Activated CD8-positive, alpha-beta T cell treated with anti-CD3 and anti-CD28 coated beads, Interleukin-2, amount 10 ng/mL, durations not matched to agents 7 days and 5 days (primary cell): ENCODE measurements around the gene PRR23E. TPM values are rescaled to one million over a fixed set of nuclear protein-coding genes. Genes with fewer than 3 reads are reported as not detected.
A peak's percentile ranks its signal among the peaks of the same experiment; 100 is the strongest.

Experiments used
- ATAC-seq: fragments of 150-1000 bp; cut with Tn5 transposase; one replicate; pipeline ENCODE4 v1.10.0; 2021; ENCODE audit warnings: moderate library complexity
- CTCF ChIA-PET: fragments of 350-600 bp; sonication (Branson Sonifier 250); formaldehyde crosslinking; loops from one replicate; lab custom pipeline; 2021; ENCODE audit warnings: antibody characterized with exemption; lab: Charles Lee
- POLR2A ChIA-PET: fragments of 350-600 bp; sonication (Branson Sonifier 250); formaldehyde crosslinking; loops from one replicate; lab custom pipeline; 2021; ENCODE audit warnings: antibody characterized with exemption; lab: Charles Lee
- DNase-seq: peaks from one replicate; pipeline ENCODE4 v3.0.0-alpha.2; 2020
- H3K27ac Mint-ChIP-seq: one replicate; pipeline ENCODE4 v1.8.0; 2021; ENCODE audit warnings: mild to moderate bottlenecking, mixed read lengths
- H3K27me3 Mint-ChIP-seq: one replicate; pipeline ENCODE4 v1.8.0; 2021; ENCODE audit warnings: low read depth, mixed read lengths
- H3K36me3 Mint-ChIP-seq: one replicate; pipeline ENCODE4 v1.8.0; 2021; ENCODE audit warnings: low read depth, mixed read lengths
- H3K4me1 Mint-ChIP-seq: one replicate; pipeline ENCODE4 v1.8.0; 2021; ENCODE audit warnings: low read depth, mixed read lengths
- H3K4me3 Mint-ChIP-seq: one replicate; pipeline ENCODE4 v1.8.0; 2021; ENCODE audit warnings: mild to moderate bottlenecking, mixed read lengths
- H3K9me3 Mint-ChIP-seq: one replicate; pipeline ENCODE4 v1.8.0; 2022; ENCODE audit warnings: mixed read lengths; ENCODE audit not compliant: insufficient read depth
- total RNA-seq, 2 experiments: library from RNA; stranded (reverse); gene quantifications; one replicate each; pipeline ENCODE4 v1.2.3, GENCODE V29; 2021

The PRR23E gene
- total RNA-seq, 2 experiments from 2014 or later = not detected

- H3K36me3 Mint-ChIP-seq = no peaks in the 10 kb centered on the region
- no peak overlapping the region for H3K27ac Mint-ChIP-seq
- H3K9me3 Mint-ChIP-seq = no peaks in the 10 kb centered on the region
- DNase-seq (no peak), ATAC-seq (no peak)
- POLR2A ChIA-PET = no interaction called here
- no peaks in the 10 kb centered on the region for H3K4me1 Mint-ChIP-seq
- no peak overlapping the region for H3K4me3 Mint-ChIP-seq
- H3K27me3 Mint-ChIP-seq = no peaks in the 10 kb centered on the region
- CTCF ChIA-PET = no interaction called here
Measured at GRCh38 chr3:127180859-127181258, 12.1 kb upstream of the PRR23E start.

- Mint-ChIP-seq H3K27ac (no peak overlapping the region), H3K4me1 (no peaks in the 10 kb centered on the region), H3K9me3 (no peaks in the 10 kb centered on the region), H3K4me3 (no peak overlapping the region), H3K36me3 (no peaks in the 10 kb centered on the region), H3K27me3 (peaks cover 2% of the 10 kb centered on the region)
- ChIA-PET CTCF (no interaction called here), POLR2A (no interaction called here)
- ATAC-seq (no peak), DNase-seq (no peak)
Measured at GRCh38 chr3:127182431-127182830, 10.5 kb upstream of the PRR23E start.

- H3K4me3 Mint-ChIP-seq = no peak overlapping the region
- H3K36me3 Mint-ChIP-seq = no peaks in the 10 kb centered on the region
- no peaks in the 10 kb centered on the region for H3K9me3 Mint-ChIP-seq
- H3K4me1 Mint-ChIP-seq = no peaks in the 10 kb centered on the region
- ChIA-PET CTCF (no interaction called here), POLR2A (no interaction called here)
- peak; percentile 4 for DNase-seq
- no peak overlapping the region for H3K27ac Mint-ChIP-seq
- peaks cover 6% of the 10 kb centered on the region for H3K27me3 Mint-ChIP-seq
- no peak for ATAC-seq
Measured at GRCh38 chr3:127182848-127183714, 9.8 kb upstream of the PRR23E start.

- DNase-seq (peak; percentile 6), ATAC-seq (no peak)
- no peaks in the 10 kb centered on the region for H3K4me1 Mint-ChIP-seq
- peaks cover 6% of the 10 kb centered on the region for H3K27me3 Mint-ChIP-seq
- H3K9me3 Mint-ChIP-seq = no peaks in the 10 kb centered on the region
- POLR2A ChIA-PET = no interaction called here
- CTCF ChIA-PET = no interaction called here
- no peak overlapping the region for H3K27ac Mint-ChIP-seq
- no peaks in the 10 kb centered on the region for H3K36me3 Mint-ChIP-seq
- no peak overlapping the region for H3K4me3 Mint-ChIP-seq
Measured at GRCh38 chr3:127183931-127184869, 8.7 kb upstream of the PRR23E start.

- H3K4me1 Mint-ChIP-seq = no peaks in the 10 kb centered on the region
- H3K9me3 Mint-ChIP-seq = no peaks in the 10 kb centered on the region
- no peaks in the 10 kb centered on the region for H3K36me3 Mint-ChIP-seq
- H3K4me3 Mint-ChIP-seq = no peak overlapping the region
- H3K27ac Mint-ChIP-seq = no peak overlapping the region
- ATAC-seq (no peak), DNase-seq (peak; percentile 13)
- ChIA-PET CTCF (no interaction called here), POLR2A (no interaction called here)
- H3K27me3 Mint-ChIP-seq = peaks cover 6% of the 10 kb centered on the region
Measured at GRCh38 chr3:127184870-127185216, 8.1 kb upstream of the PRR23E start.

GRCh38 chr3:127185268-127185667 is 7.7 kb upstream of the PRR23E start:
- Mint-ChIP-seq H3K9me3 (no peaks in the 10 kb centered on the region), H3K27ac (no peak overlapping the region), H3K27me3 (peaks cover 6% of the 10 kb centered on the region), H3K4me3 (no peak overlapping the region), H3K4me1 (no peaks in the 10 kb centered on the region), H3K36me3 (no peaks in the 10 kb centered on the region)
- ATAC-seq = no peak
- no peak for DNase-seq
- CTCF ChIA-PET = no interaction called here
- POLR2A ChIA-PET = no interaction called here

GRCh38 chr3:127185962-127186674 is 6.8 kb upstream of the PRR23E start:
- CTCF ChIA-PET = interaction anchor here (0.6 kb wide), 1 partner anchor 147 kb away, joined by 3 read pairs; no protein-coding TSS in a partner anchor

GRCh38 chr3:127187316-127187715 is 5.6 kb upstream of the PRR23E start:
- ChIA-PET CTCF (no interaction called here), POLR2A (no interaction called here)
- DNase-seq (no peak), ATAC-seq (no peak)
- H3K27ac Mint-ChIP-seq = no peak overlapping the region
- H3K4me1 Mint-ChIP-seq = no peaks in the 10 kb centered on the region
- peaks cover 6% of the 10 kb centered on the region for H3K27me3 Mint-ChIP-seq
- peaks cover 4% of the 10 kb centered on the region for H3K9me3 Mint-ChIP-seq
- no peak overlapping the region for H3K4me3 Mint-ChIP-seq
- H3K36me3 Mint-ChIP-seq = no peaks in the 10 kb centered on the region

More at GRCh38 chr3:127185962-127186674, 6.8 kb upstream of the PRR23E start:
- H3K4me1 Mint-ChIP-seq = no peaks in the 10 kb centered on the region
- ATAC-seq = no peak
- H3K4me3 Mint-ChIP-seq = no peak overlapping the region
- H3K9me3 Mint-ChIP-seq = no peaks in the 10 kb centered on the region
- H3K27ac Mint-ChIP-seq = no peak overlapping the region
- H3K27me3 Mint-ChIP-seq = peaks cover 6% of the 10 kb centered on the region
- H3K36me3 Mint-ChIP-seq = no peaks in the 10 kb centered on the region
- no peak for DNase-seq
- POLR2A ChIA-PET = no interaction called here

- no peaks in the 10 kb centered on the region for H3K4me1 Mint-ChIP-seq
- ChIA-PET POLR2A (no interaction called here), CTCF (no interaction called here)
- no peak for ATAC-seq
- H3K27ac Mint-ChIP-seq = no peak overlapping the region
- H3K27me3 Mint-ChIP-seq = no peaks in the 10 kb centered on the region
- H3K9me3 Mint-ChIP-seq = peaks cover 4% of the 10 kb centered on the region
- DNase-seq = no peak
- no peak overlapping the region for H3K4me3 Mint-ChIP-seq
- H3K36me3 Mint-ChIP-seq = no peaks in the 10 kb centered on the region
Measured at GRCh38 chr3:127193341-127193740, 410 bp downstream of the PRR23E start.

- H3K4me3 Mint-ChIP-seq = no peak overlapping the region
- H3K36me3 Mint-ChIP-seq = no peaks in the 10 kb centered on the region
- no peak overlapping the region for H3K27ac Mint-ChIP-seq
- H3K9me3 Mint-ChIP-seq = peaks cover 4% of the 10 kb centered on the region
- ChIA-PET CTCF (no interaction called here), POLR2A (no interaction called here)
- DNase-seq (no peak), ATAC-seq (no peak)
- no peaks in the 10 kb centered on the region for H3K27me3 Mint-ChIP-seq
- no peaks in the 10 kb centered on the region for H3K4me1 Mint-ChIP-seq
Measured at GRCh38 chr3:127193775-127194174, 844 bp downstream of the PRR23E start.

GRCh38 chr3:127194601-127195187 is 1.8 kb downstream of the PRR23E start:
- ATAC-seq (no peak), DNase-seq (no peak)
- ChIA-PET POLR2A (no interaction called here), CTCF (no interaction called here)
- no peaks in the 10 kb centered on the region for H3K4me1 Mint-ChIP-seq
- peaks cover 4% of the 10 kb centered on the region for H3K9me3 Mint-ChIP-seq
- no peaks in the 10 kb centered on the region for H3K27me3 Mint-ChIP-seq
- H3K36me3 Mint-ChIP-seq = no peaks in the 10 kb centered on the region
- H3K27ac Mint-ChIP-seq = no peak overlapping the region
- no peak overlapping the region for H3K4me3 Mint-ChIP-seq
